Tibial nerve (tissue), 4 donors: ENCODE measurements around the gene ASTN2. TPM values are rescaled to one million over a fixed set of nuclear protein-coding genes. Genes with fewer than 3 reads are reported as not detected.

ENCODE experiments used
- DNase-seq, 2 donors: peaks; one replicate each; pipeline ENCODE4 v3.0.0-alpha.2; 2019; ENCODE audit warnings: low spot score in 2 of 2
- H3K27ac ChIP-seq, 4 donors: fragments of 200-600 bp; sonication (generic) in 3 of 4; one replicate each; pipeline ENCODE4 v1.5.1; 2017 to 2019; ENCODE audit warnings: mild to moderate bottlenecking in 1 of 4
- H3K27me3 ChIP-seq, 2 donors: fragments of 200-600 bp; sonication (generic) in 1 of 2; one replicate each; pipeline versions ENCODE4 v1.5.1 to v1.6.0; 2017 to 2019
- H3K36me3 ChIP-seq, 3 donors: fragments of 200-600 bp; sonication (generic); one replicate each; pipeline ENCODE4 v1.5.1; 2018 to 2019
- H3K4me1 ChIP-seq, 4 donors: fragments of 200-600 bp; sonication (generic) in 3 of 4; one replicate each; pipeline ENCODE4 v1.5.1; 2017 to 2019
- H3K4me3 ChIP-seq, 4 donors: fragments of 200-600 bp; sonication (generic) in 3 of 4; one replicate each; pipeline ENCODE4 v1.5.1; 2017 to 2019; ENCODE audit warnings: mild to moderate bottlenecking in 1 of 4, moderate library complexity in 1 of 4
- H3K9me3 ChIP-seq, 4 donors: fragments of 200-600 bp; sonication (generic) in 3 of 4; one replicate each; pipeline ENCODE4 v1.5.1; 2017 to 2019
- CTCF ChIP-seq, 5 experiments: fragments of 200-600 bp in 3 of 5; fragments of 450-650 bp in 2 of 5; sonication (generic) in 3 of 5; IDR thresholded peaks; one replicate each; pipeline ENCODE4 v1.5.1; 2016 to 2019; ENCODE audit warnings: antibody characterized with exemption in 5 of 5, mild to moderate bottlenecking in 3 of 5, moderate library complexity in 2 of 5
- EP300 ChIP-seq, 2 donors: sonication (generic); formaldehyde crosslinking; IDR thresholded peaks; one replicate each; pipeline ENCODE4 v1.6.1; 2017; ENCODE audit warnings: antibody characterized with exemption in 2 of 2, mild to moderate bottlenecking in 1 of 2
- POLR2A ChIP-seq, 2 donors: fragments of 450-650 bp; IDR thresholded peaks; one replicate each; pipeline ENCODE4 v1.6.1; 2017; ENCODE audit warnings: antibody characterized with exemption in 2 of 2, mild to moderate bottlenecking in 2 of 2, moderate library complexity in 2 of 2
- WGBS, 2 donors: methylation state at CpG; one replicate each; pipeline ENCODE4 v1.1.5; 2018; 5-methylcytosine and 5-hydroxymethylcytosine counted together
- total RNA-seq, 4 donors: library from RNA; depleted of rRNA; stranded (reverse); fragments of >200 nt; gene quantifications; one replicate each; pipeline ENCODE4 v1.1.0, GENCODE V29; 2016

Gene ASTN2
- total RNA-seq, 4 donors from 2014 or later = 9.0 to 14.9 (median 12.3) TPM

GRCh38 chr9:116502746-116503145 lies 912.1 kb downstream of the ASTN2 start:
- Histone ChIP-seq H3K36me3 (no peaks in the 10 kb centered on the region), H3K9me3 (no peaks in the 10 kb centered on the region), H3K27me3 (no peaks in the 10 kb centered on the region), H3K27ac (no peak overlapping the region), H3K4me1 (no peaks in the 10 kb centered on the region), H3K4me3 (no peak overlapping the region)
- no peak for DNase-seq
- TF ChIP-seq EP300 (IDR thresholded peaks at IDR 0.05) (no peak), CTCF (IDR thresholded peaks at IDR 0.05) (no peak), POLR2A (IDR thresholded peaks at IDR 0.05) (no peak)

GRCh38 chr9:116501871-116502270 lies 913.0 kb downstream of the ASTN2 start:
- Histone ChIP-seq H3K4me3 (no peak overlapping the region), H3K9me3 (no peaks in the 10 kb centered on the region), H3K27ac (no peak overlapping the region), H3K36me3 (no peaks in the 10 kb centered on the region), H3K4me1 (peaks cover 0 to 5% (median 0%) of the 10 kb centered on the region in 4 donors), H3K27me3 (no peaks in the 10 kb centered on the region)
- TF ChIP-seq EP300 (IDR thresholded peaks at IDR 0.05) (no peak), CTCF (IDR thresholded peaks at IDR 0.05) (no peak), POLR2A (IDR thresholded peaks at IDR 0.05) (no peak)
- no peak for DNase-seq
- WGBS, 2 donors = 89 to 93% methylated on average over 1 of the region's 1 CpG

- Histone ChIP-seq H3K36me3 (no peaks in the 10 kb centered on the region), H3K4me1 (peaks cover 0 to 6% (median 0%) of the 10 kb centered on the region in 4 donors), H3K9me3 (no peaks in the 10 kb centered on the region), H3K4me3 (no peak overlapping the region), H3K27ac (no peak overlapping the region), H3K27me3 (no peaks in the 10 kb centered on the region)
- DNase-seq = no peak
- WGBS, 2 donors = 75 to 81% methylated on average over 5 of the region's 5 CpGs
- no peak for TF ChIP-seq POLR2A (IDR thresholded peaks at IDR 0.05)
- no peak for TF ChIP-seq CTCF (IDR thresholded peaks at IDR 0.05)
- TF ChIP-seq EP300 (IDR thresholded peaks at IDR 0.05) = no peak
Observed at GRCh38 chr9:116499986-116500871, 914.6 kb downstream of the ASTN2 start.

- Histone ChIP-seq H3K9me3 (no peaks in the 10 kb centered on the region), H3K4me1 (peaks cover 0 to 6% (median 0%) of the 10 kb centered on the region in 4 donors), H3K27ac (no peak overlapping the region), H3K4me3 (no peak overlapping the region), H3K36me3 (no peaks in the 10 kb centered on the region), H3K27me3 (no peaks in the 10 kb centered on the region)
- TF ChIP-seq EP300 (IDR thresholded peaks at IDR 0.05) (no peak), POLR2A (IDR thresholded peaks at IDR 0.05) (no peak), CTCF (IDR thresholded peaks at IDR 0.05) (no peak)
- DNase-seq = no peak
Observed at GRCh38 chr9:116499434-116499833, 915.4 kb downstream of the ASTN2 start.

GRCh38 chr9:116497095-116497890 lies 917.6 kb downstream of the ASTN2 start:
- no peaks in the 10 kb centered on the region for H3K9me3 ChIP-seq
- no peak for DNase-seq
- H3K36me3 ChIP-seq = no peaks in the 10 kb centered on the region
- H3K4me1 ChIP-seq = peaks cover 0 to 6% (median 0%) of the 10 kb centered on the region in 4 donors
- no peaks in the 10 kb centered on the region for H3K27me3 ChIP-seq
- no peak for TF ChIP-seq CTCF (IDR thresholded peaks at IDR 0.05)
- no peak for TF ChIP-seq POLR2A (IDR thresholded peaks at IDR 0.05)
- no peak for TF ChIP-seq EP300 (IDR thresholded peaks at IDR 0.05)
- H3K27ac ChIP-seq = no peak overlapping the region
- WGBS, 2 donors = 52 to 67% methylated on average over 6 of the region's 6 CpGs
- H3K4me3 ChIP-seq = no peak overlapping the region
